Glutamatergic neuron (in vitro differentiated cells): ENCODE measurements around the gene PTGFRN. TPM values are rescaled to one million over a fixed set of nuclear protein-coding genes. Genes with fewer than 3 reads are reported as not detected.

Experiments
- DNase-seq: peaks from one replicate; pipeline ENCODE4 v3.0.0; 2022
- H3K27ac Mint-ChIP-seq: one replicate; pipeline ENCODE4 v1.8.0; 2020; ENCODE audit warnings: mild to moderate bottlenecking, mixed read lengths, inconsistent platforms; ENCODE audit not compliant: unreplicated experiment
- H3K27me3 Mint-ChIP-seq: one replicate; pipeline ENCODE4 v1.8.0; 2020; ENCODE audit warnings: mild to moderate bottlenecking, moderate library complexity, mixed read lengths, inconsistent platforms; ENCODE audit not compliant: unreplicated experiment
- H3K36me3 Mint-ChIP-seq: one replicate; pipeline ENCODE4 v1.8.0; 2020; ENCODE audit warnings: mild to moderate bottlenecking, mixed read lengths, inconsistent platforms; ENCODE audit not compliant: unreplicated experiment
- H3K4me1 Mint-ChIP-seq: one replicate; pipeline ENCODE4 v1.8.0; 2020; ENCODE audit warnings: mild to moderate bottlenecking, low read depth, mixed read lengths, inconsistent platforms; ENCODE audit not compliant: unreplicated experiment
- H3K4me3 Mint-ChIP-seq: one replicate; pipeline ENCODE4 v1.8.0; 2020; ENCODE audit warnings: mild to moderate bottlenecking, mixed read lengths, inconsistent platforms; ENCODE audit not compliant: unreplicated experiment
- H3K9me3 Mint-ChIP-seq: one replicate; pipeline ENCODE4 v1.8.0; 2020; ENCODE audit warnings: mild to moderate bottlenecking, moderate library complexity, mixed read lengths, inconsistent platforms; ENCODE audit not compliant: unreplicated experiment
- total RNA-seq: library from RNA; stranded (reverse); fragmentation: NEBNext Ultra II Directional; extraction: Animal tissue kit (Norgen Biotek cat#: 25700); gene quantifications from one replicate; pipeline ENCODE4 v1.2.1, GENCODE V29; 2021; ENCODE audit not compliant: unreplicated experiment
- TF ChIP-seq, protein P1 (sequence below): fragments of 200-600 bp; sonication (generic); IDR thresholded peaks from one replicate; pipeline ENCODE4 v1.5.0; 2021; ENCODE audit not compliant: partially characterized antibody, unreplicated experiment

PTGFRN gene
- total RNA-seq, 1 donor from 2014 or later, result 61.2 TPM

DNA sequence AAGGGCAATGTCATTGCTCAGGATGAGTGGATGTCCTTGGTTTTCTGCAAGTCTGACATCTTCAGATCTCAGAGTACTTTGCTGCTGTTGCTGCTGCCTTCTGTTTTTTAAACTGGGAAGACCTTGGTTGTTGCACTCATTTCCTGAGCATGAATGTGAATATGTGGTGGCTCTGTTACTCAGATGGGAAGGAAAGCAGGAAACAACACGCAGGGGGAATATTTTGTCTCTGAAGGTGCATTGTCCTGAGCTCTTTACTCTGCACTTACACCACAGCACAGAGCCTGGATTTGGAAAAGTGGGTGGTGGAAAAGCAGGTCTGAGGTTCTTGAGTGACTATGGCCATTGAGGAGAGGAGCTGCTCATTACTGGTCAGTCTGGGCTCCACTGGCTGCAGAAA, 36.3 kb downstream of the PTGFRN start:
- H3K9me3 Mint-ChIP-seq, result no peaks in the 10 kb centered on the region
- H3K4me3 Mint-ChIP-seq, result no peak overlapping the region
- DNase-seq, result no peak
- TF ChIP-seq, protein P1, sequence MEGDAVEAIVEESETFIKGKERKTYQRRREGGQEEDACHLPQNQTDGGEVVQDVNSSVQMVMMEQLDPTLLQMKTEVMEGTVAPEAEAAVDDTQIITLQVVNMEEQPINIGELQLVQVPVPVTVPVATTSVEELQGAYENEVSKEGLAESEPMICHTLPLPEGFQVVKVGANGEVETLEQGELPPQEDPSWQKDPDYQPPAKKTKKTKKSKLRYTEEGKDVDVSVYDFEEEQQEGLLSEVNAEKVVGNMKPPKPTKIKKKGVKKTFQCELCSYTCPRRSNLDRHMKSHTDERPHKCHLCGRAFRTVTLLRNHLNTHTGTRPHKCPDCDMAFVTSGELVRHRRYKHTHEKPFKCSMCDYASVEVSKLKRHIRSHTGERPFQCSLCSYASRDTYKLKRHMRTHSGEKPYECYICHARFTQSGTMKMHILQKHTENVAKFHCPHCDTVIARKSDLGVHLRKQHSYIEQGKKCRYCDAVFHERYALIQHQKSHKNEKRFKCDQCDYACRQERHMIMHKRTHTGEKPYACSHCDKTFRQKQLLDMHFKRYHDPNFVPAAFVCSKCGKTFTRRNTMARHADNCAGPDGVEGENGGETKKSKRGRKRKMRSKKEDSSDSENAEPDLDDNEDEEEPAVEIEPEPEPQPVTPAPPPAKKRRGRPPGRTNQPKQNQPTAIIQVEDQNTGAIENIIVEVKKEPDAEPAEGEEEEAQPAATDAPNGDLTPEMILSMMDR, result no peak
- H3K27ac Mint-ChIP-seq, result no peak overlapping the region
- peaks cover 3% of the 10 kb centered on the region for H3K27me3 Mint-ChIP-seq
- no peaks in the 10 kb centered on the region for H3K36me3 Mint-ChIP-seq
- H3K4me1 Mint-ChIP-seq, result peaks cover 8% of the 10 kb centered on the region

DNA sequence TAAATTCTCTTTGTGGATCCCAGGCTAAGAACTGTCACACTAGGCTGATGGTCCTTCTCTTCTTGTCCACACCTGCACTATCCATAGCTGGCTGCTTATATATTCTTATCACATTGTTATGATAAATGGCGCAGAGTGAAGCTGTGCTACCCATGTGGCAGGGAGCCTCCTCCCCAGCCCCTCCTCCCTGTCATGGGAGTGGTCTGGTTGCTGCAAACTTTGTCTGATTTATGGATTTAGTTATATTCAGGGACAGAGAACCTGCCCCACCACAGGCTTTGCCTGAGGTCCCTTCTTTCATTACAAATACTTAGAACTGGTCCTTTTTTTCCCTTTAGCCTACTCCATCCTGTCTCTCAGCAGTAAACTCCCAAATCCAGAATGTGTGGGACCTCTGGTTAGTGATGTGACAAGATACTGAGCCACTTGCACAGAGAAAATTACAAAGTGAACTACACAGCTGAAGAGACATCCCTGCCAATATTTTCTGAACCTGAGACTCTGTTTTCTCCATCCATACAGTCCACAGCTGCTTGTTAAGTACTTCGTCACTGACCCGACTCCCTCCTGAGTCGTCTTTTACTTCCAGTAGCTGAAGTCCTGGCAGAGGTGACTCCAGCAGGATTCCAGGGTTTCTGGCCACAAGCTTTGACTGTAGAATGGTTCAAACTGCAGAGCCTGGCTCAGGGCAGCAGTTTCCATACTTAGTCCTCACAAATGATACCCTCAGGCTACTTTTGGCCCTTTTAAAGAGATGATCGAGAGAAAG, 37.6 kb downstream of the PTGFRN start:
- no peak overlapping the region for H3K27ac Mint-ChIP-seq
- H3K27me3 Mint-ChIP-seq, result peaks cover 4% of the 10 kb centered on the region
- H3K36me3 Mint-ChIP-seq, result no peaks in the 10 kb centered on the region
- peaks cover 10% of the 10 kb centered on the region for H3K4me1 Mint-ChIP-seq
- no peak for DNase-seq
- no peak overlapping the region for H3K4me3 Mint-ChIP-seq
- no peaks in the 10 kb centered on the region for H3K9me3 Mint-ChIP-seq
- TF ChIP-seq, protein P1, result no peak

DNA sequence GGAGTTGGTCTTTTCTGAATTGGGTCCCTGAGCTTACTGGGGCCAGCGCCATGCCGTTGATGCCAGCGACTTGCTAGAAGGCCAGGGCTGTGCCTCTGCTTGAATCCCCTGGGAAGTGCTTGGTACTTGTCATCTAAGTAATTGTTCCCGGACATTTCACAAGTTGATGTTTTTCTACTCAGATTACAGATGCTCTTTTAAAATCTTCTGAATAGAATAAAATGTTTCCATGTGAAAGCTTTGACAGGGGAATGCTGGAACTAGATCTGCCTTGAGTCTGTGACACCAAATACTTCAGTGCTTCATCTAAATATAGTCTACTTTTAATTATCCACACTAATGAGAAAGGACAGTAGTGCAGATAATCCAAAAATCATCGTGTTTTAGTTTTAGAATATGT, 38.3 kb downstream of the PTGFRN start:
- TF ChIP-seq, protein P1, result no peak
- H3K4me1 Mint-ChIP-seq, result peaks cover 8% of the 10 kb centered on the region
- no peak overlapping the region for H3K27ac Mint-ChIP-seq
- no peaks in the 10 kb centered on the region for H3K36me3 Mint-ChIP-seq
- H3K27me3 Mint-ChIP-seq, result peaks cover 4% of the 10 kb centered on the region
- H3K9me3 Mint-ChIP-seq, result no peaks in the 10 kb centered on the region
- no peak overlapping the region for H3K4me3 Mint-ChIP-seq
- DNase-seq, result no peak

- DNase-seq, result no peak
- Mint-ChIP-seq H3K4me1 (peaks cover 8% of the 10 kb centered on the region), H3K36me3 (no peaks in the 10 kb centered on the region), H3K4me3 (no peak overlapping the region), H3K27me3 (peaks cover 4% of the 10 kb centered on the region), H3K9me3 (no peaks in the 10 kb centered on the region), H3K27ac (no peak overlapping the region)
- TF ChIP-seq, protein P1, result no peak
Measured at GRCh38 chr1:116948642-116949041, 38.9 kb downstream of the PTGFRN start.

GRCh38 chr1:116949213-116949985, 39.7 kb downstream of the PTGFRN start:
- H3K9me3 Mint-ChIP-seq, result no peaks in the 10 kb centered on the region
- no peak overlapping the region for H3K4me3 Mint-ChIP-seq
- H3K36me3 Mint-ChIP-seq, result no peaks in the 10 kb centered on the region
- H3K4me1 Mint-ChIP-seq, result peaks cover 8% of the 10 kb centered on the region
- DNase-seq, result no peak
- no peak overlapping the region for H3K27ac Mint-ChIP-seq
- TF ChIP-seq, protein P1, result no peak
- peaks cover 4% of the 10 kb centered on the region for H3K27me3 Mint-ChIP-seq
